GM12874 (cell line): Measurements from ENCODE around the gene FRS2.

Source experiments
- CTCF ChIP-seq: IDR thresholded peaks from 2 replicates; pipeline ENCODE4 v1.5.1; 2011; ENCODE audit warnings: low read depth, mild to moderate bottlenecking, control low read depth, low read length, moderate library complexity; ENCODE audit not compliant: insufficient read depth

Gene FRS2

GRCh38 chr12:69588527-69588926 is 118.3 kb downstream of the FRS2 start:
- TF ChIP-seq CTCF, result no peak

GRCh38 chr12:69589082-69589481 is 118.9 kb downstream of the FRS2 start:
- no peak for TF ChIP-seq CTCF

GRCh38 chr12:69595689-69596088 is 125.5 kb downstream of the FRS2 start:
- TF ChIP-seq CTCF, result no peak

GRCh38 chr12:69598174-69598753 is 128.1 kb downstream of the FRS2 start:
- TF ChIP-seq CTCF, result no peak

GRCh38 chr12:69600804-69601203 is 130.6 kb downstream of the FRS2 start:
- TF ChIP-seq CTCF, result no peak

- no peak for TF ChIP-seq CTCF
These were observed 131.9 kb downstream of the FRS2 start for GRCh38 chr12:69601962-69602685.

GRCh38 chr12:69602954-69603353 is 132.8 kb downstream of the FRS2 start:
- TF ChIP-seq CTCF, result no peak
